Effector CD4-positive, alpha-beta T cell (primary cell): ENCODE measurements around the gene PIK3R5.

Experiments
- DNase-seq: peaks from one replicate; pipeline ENCODE4 v3.0.0-alpha.2; 2020

PIK3R5 gene

GRCh38 chr17:8952191-8952590, 13.3 kb downstream of the PIK3R5 start:
- DNase-seq: no peak

- no peak for DNase-seq
Observed at GRCh38 chr17:8951206-8951605, 14.3 kb downstream of the PIK3R5 start.

GRCh38 chr17:8949061-8949661, 16.3 kb downstream of the PIK3R5 start:
- DNase-seq: no peak

GRCh38 chr17:8948462-8948861, 17.0 kb downstream of the PIK3R5 start:
- no peak for DNase-seq

GRCh38 chr17:8947201-8947600, 18.3 kb downstream of the PIK3R5 start:
- no peak for DNase-seq

GRCh38 chr17:8946476-8946875, 19.0 kb downstream of the PIK3R5 start:
- no peak for DNase-seq

GRCh38 chr17:8946071-8946470, 19.4 kb downstream of the PIK3R5 start:
- DNase-seq: no peak

GRCh38 chr17:8944748-8945147, 20.8 kb downstream of the PIK3R5 start:
- DNase-seq: no peak

- no peak for DNase-seq
Observed at GRCh38 chr17:8944083-8944482, 21.4 kb downstream of the PIK3R5 start.

GRCh38 chr17:8941980-8942622, 23.4 kb downstream of the PIK3R5 start:
- peak; percentile 48 for DNase-seq

- DNase-seq: peak; percentile 45
Observed at GRCh38 chr17:8941520-8941919, 24.0 kb downstream of the PIK3R5 start.

GRCh38 chr17:8940866-8941471, 24.5 kb downstream of the PIK3R5 start:
- no peak for DNase-seq

GRCh38 chr17:8939496-8940334, 25.8 kb downstream of the PIK3R5 start:
- DNase-seq: peak; percentile 34

GRCh38 chr17:8938933-8939332, 26.6 kb downstream of the PIK3R5 start:
- no peak for DNase-seq

GRCh38 chr17:8935191-8935590, 30.3 kb downstream of the PIK3R5 start:
- DNase-seq: peak; percentile 51

GRCh38 chr17:8934346-8934745, 31.2 kb downstream of the PIK3R5 start:
- DNase-seq: no peak

- DNase-seq: no peak
Observed at GRCh38 chr17:8930649-8931048, 34.9 kb downstream of the PIK3R5 start.

- DNase-seq: no peak
Observed at GRCh38 chr17:8928347-8928746, 37.2 kb downstream of the PIK3R5 start.

- DNase-seq: no peak
Observed at GRCh38 chr17:8927395-8927794, 38.1 kb downstream of the PIK3R5 start.

GRCh38 chr17:8925808-8926207, 39.7 kb downstream of the PIK3R5 start:
- no peak for DNase-seq

GRCh38 chr17:8925141-8925540, 40.4 kb downstream of the PIK3R5 start:
- no peak for DNase-seq

- no peak for DNase-seq
Observed at GRCh38 chr17:8924595-8924994, 40.9 kb downstream of the PIK3R5 start.

GRCh38 chr17:8923762-8924161, 41.7 kb downstream of the PIK3R5 start:
- DNase-seq: no peak

GRCh38 chr17:8922928-8923327, 42.6 kb downstream of the PIK3R5 start:
- DNase-seq: no peak
